IMR-90 (cell line): ENCODE data around the gene UBN1. TPM values are rescaled to one million over a fixed set of nuclear protein-coding genes. Genes with fewer than 3 reads are reported as not detected.

Source experiments
- ATAC-seq: fragments of 200-7000 bp; cut with Tn5 transposase; 2 replicates; pipeline ENCODE4 v1.9.1; 2020; ENCODE audit warnings: low read depth, mild to moderate bottlenecking, moderate library complexity
- BruUV-seq: library from RNA; stranded (reverse); fragments of 400-500 nt; replicated peaks from 2 replicates; lab custom pipeline; 2021; lab: Mats Ljungman, UMichigan
- CTCF ChIA-PET: fragments of 300-600 bp; formaldehyde crosslinking; extraction: SDS; loops from one replicate; lab custom pipeline; 2021; ENCODE audit warnings: antibody characterized with exemption; lab: Yijun Ruan, JAX
- POLR2A ChIA-PET: fragments of 300-600 bp; sonication (Branson Sonifier 250); formaldehyde crosslinking; loops from one replicate; lab custom pipeline; 2022; ENCODE audit warnings: antibody characterized with exemption; ENCODE audit not compliant: unreplicated experiment; lab: Charles Lee
- DNase-seq: peaks from one replicate; pipeline ENCODE4 v3.0.0; 2013
- H2AFZ ChIP-seq: replicated peaks from 2 replicates; pipeline ENCODE3; 2013; ENCODE audit warnings: low read length, mild to moderate bottlenecking; ENCODE audit not compliant: poor library complexity
- H2AK5ac ChIP-seq: 2 replicates; pipeline ENCODE4 v1.6.1; 2013; ENCODE audit warnings: low read depth, low read length, inconsistent platforms
- H2AK9ac ChIP-seq: replicated peaks from 2 replicates; pipeline ENCODE3; 2013; ENCODE audit warnings: mild to moderate bottlenecking, low read depth, low read length, moderate library complexity; ENCODE audit not compliant: poor library complexity
- H2BK120ac ChIP-seq: 2 replicates; pipeline ENCODE4 v1.6.1; 2013; ENCODE audit warnings: low read depth, low read length, inconsistent platforms
- H2BK15ac ChIP-seq: 3 replicates; pipeline ENCODE4 v1.6.1; 2013; ENCODE audit warnings: low read depth, low read length, inconsistent platforms
- H2BK20ac ChIP-seq: 2 replicates; pipeline ENCODE4 v1.6.1; 2013; ENCODE audit warnings: low read depth, mild to moderate bottlenecking, inconsistent platforms, low read length, moderate library complexity
- H2BK5ac ChIP-seq: 2 replicates; pipeline ENCODE4 v1.6.1; 2013; ENCODE audit warnings: mild to moderate bottlenecking, low read depth, low read length, inconsistent platforms; ENCODE audit not compliant: poor library complexity, severe bottlenecking
- H3K14ac ChIP-seq: replicated peaks from 2 replicates; pipeline ENCODE4 v1.6.1; 2013; ENCODE audit warnings: low read depth, low read length, inconsistent platforms
- H3K18ac ChIP-seq: 2 replicates; pipeline ENCODE4 v1.6.1; 2013; ENCODE audit warnings: low read depth, low read length, control low read depth
- H3K23ac ChIP-seq: 2 replicates; pipeline ENCODE4 v1.6.1; 2013; ENCODE audit warnings: low read depth, low read length, inconsistent platforms
- H3K27ac ChIP-seq: 2 replicates; pipeline ENCODE4 v1.5.1; 2013; ENCODE audit warnings: mild to moderate bottlenecking, control low read depth, low read length; ENCODE audit not compliant: insufficient read depth
- H3K27me3 ChIP-seq: 2 replicates; pipeline ENCODE4 v1.6.1; 2013; ENCODE audit warnings: low read length; ENCODE audit not compliant: control insufficient read depth, insufficient read depth
- H3K36me3 ChIP-seq: 2 replicates; pipeline ENCODE4 v1.6.1; 2013; ENCODE audit warnings: low read length, mixed read lengths; ENCODE audit not compliant: control insufficient read depth, insufficient read depth
- H3K4ac ChIP-seq: 2 replicates; pipeline ENCODE4 v1.6.1; 2013; ENCODE audit warnings: low read depth, low read length, inconsistent platforms
- H3K4me1 ChIP-seq: 2 replicates; pipeline ENCODE4 v1.6.1; 2013; ENCODE audit warnings: low read length, mixed read lengths; ENCODE audit not compliant: control insufficient read depth, insufficient read depth
- H3K4me2 ChIP-seq: 2 replicates; pipeline ENCODE4 v1.6.1; 2013; ENCODE audit warnings: low read depth, mild to moderate bottlenecking, control low read depth, low read length, moderate library complexity
- H3K4me3 ChIP-seq: 2 replicates; pipeline ENCODE4 v1.5.1; 2013; ENCODE audit warnings: low read depth, mild to moderate bottlenecking, control low read depth, low read length, moderate library complexity; ENCODE audit not compliant: insufficient read depth
- H3K56ac ChIP-seq: 2 replicates; pipeline ENCODE4 v1.6.1; 2013; ENCODE audit warnings: low read length, inconsistent platforms; ENCODE audit not compliant: insufficient read depth; ENCODE audit errors: extremely low read depth
- H3K79me1 ChIP-seq, 2 experiments: 2 replicates each; pipeline ENCODE4 v1.6.1; 2013; ENCODE audit warnings: low read length in 2 of 2, inconsistent platforms in 1 of 2, low read depth in 1 of 2
- H3K9ac ChIP-seq: 2 replicates; pipeline ENCODE4 v1.6.1; 2013; ENCODE audit warnings: low read depth, low read length, control low read depth
- H3K9me1 ChIP-seq: 2 replicates; pipeline ENCODE4 v1.6.1; 2013; ENCODE audit warnings: low read length, inconsistent platforms; ENCODE audit not compliant: insufficient read depth
- H3K9me3 ChIP-seq: 2 replicates; pipeline ENCODE4 v1.6.1; 2013; ENCODE audit warnings: low read length; ENCODE audit not compliant: control insufficient read depth, insufficient read depth
- H4K20me1 ChIP-seq: 2 replicates; pipeline ENCODE4 v1.6.1; 2013; ENCODE audit warnings: low read length, inconsistent platforms; ENCODE audit not compliant: insufficient read depth
- H4K5ac ChIP-seq: 2 replicates; pipeline ENCODE4 v1.6.1; 2013; ENCODE audit warnings: mild to moderate bottlenecking, low read depth, low read length, control low read depth
- H4K8ac ChIP-seq, 2 experiments: 2 replicates each; pipeline ENCODE4 v1.6.1; 2013; ENCODE audit warnings: low read depth in 2 of 2, low read length in 2 of 2, control low read depth in 1 of 2, inconsistent platforms in 1 of 2
- H4K91ac ChIP-seq: 2 replicates; pipeline ENCODE4 v1.6.1; 2013; ENCODE audit warnings: low read depth, low read length, inconsistent platforms; ENCODE audit not compliant: insufficient read depth
- CHD1 ChIP-seq: IDR thresholded peaks from 2 replicates; pipeline ENCODE4 v1.6.1; 2012; ENCODE audit warnings: low read depth, low read length, improper control_type of control experiment
- RCOR1 ChIP-seq: IDR thresholded peaks from 2 replicates; pipeline ENCODE4 v1.6.1; 2012; ENCODE audit warnings: mild to moderate bottlenecking, low read length, improper control_type of control experiment; ENCODE audit not compliant: insufficient replicate concordance
- SMC3 ChIP-seq: fragments of 150-350 bp; IDR thresholded peaks from 2 replicates; pipeline ENCODE4 v1.6.1; 2016; ENCODE audit warnings: low read depth, mild to moderate bottlenecking, antibody characterized with exemption, low read length, moderate library complexity
- WGBS, 2 experiments: methylation state at CpG; one replicate each; pipeline versions ENCODE4 v1.1.5 to v1.1.7; 2013; ENCODE audit warnings: missing lambda C conversion rate in 2 of 2; ENCODE audit not compliant: insufficient read length in 1 of 2; ENCODE audit errors: extremely low coverage in 2 of 2; 5-methylcytosine and 5-hydroxymethylcytosine counted together
- dilution Hi-C: fragments of 300-500 bp; cut with HindIII; formaldehyde crosslinking; loops from one replicate; pipeline ENCODE4 v1.14.3; 2018; ENCODE audit warnings: low sequenced_read_pairs; ENCODE audit not compliant: unreplicated experiment
- in situ Hi-C: fragments of 300-500 bp; cut with MboI; formaldehyde crosslinking; loops from 3 replicates; pipeline ENCODE4 v1.14.3; 2019; ENCODE audit warnings: low sequenced_read_pairs, inconsistent platforms, mixed read lengths
- intact Hi-C: fragments of 100-400 bp; cut with micrococcal nuclease; formaldehyde crosslinking; loops from 2 replicates; pipeline ENCODE4 v1.10.0; 2022
- polyA plus RNA-seq, 3 experiments: library from polyadenylated mRNA; depleted of rRNA; stranded (reverse); fragments of >200 nt; gene quantifications; 2 replicates each; pipeline ENCODE4 v1.2.3, GENCODE V29; 2012; ENCODE audit warnings: low replicate concordance in 1 of 3
- total RNA-seq: library from RNA; depleted of rRNA; stranded (reverse); fragments of >200 nt; gene quantifications from 2 replicates; pipeline ENCODE4 v1.2.3, GENCODE V29; 2012

The UBN1 gene
- total and polyA plus RNA-seq, 2 of the 4 experiments (the other 2 are of a cell fraction), result 5.7 to 16.3 TPM

DNA sequence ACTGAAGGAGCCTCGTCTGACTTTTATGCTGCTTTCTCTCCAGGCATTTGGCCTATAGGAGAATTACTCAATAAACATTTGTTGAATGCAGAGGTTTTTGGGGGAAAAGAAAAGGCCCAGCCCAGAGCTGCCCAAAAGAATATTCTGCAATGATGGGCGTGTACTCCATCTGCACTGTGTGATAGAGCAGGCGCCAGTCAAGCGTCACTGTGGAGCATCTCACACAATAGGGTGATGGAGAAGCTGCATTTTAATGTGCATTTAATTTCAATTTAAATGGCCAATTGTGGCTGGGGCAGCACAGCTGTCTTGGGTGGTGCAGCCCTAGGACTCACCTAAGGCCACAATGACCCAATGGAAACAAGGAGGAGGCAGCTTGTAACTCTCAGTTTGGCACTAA, 20.8 kb upstream of the UBN1 start:
- no TSS peak for BruUV-seq
- ChIA-PET POLR2A (no interaction called here), CTCF (no interaction called here)
- in situ Hi-C loops (no loop called here), intact Hi-C loops (no loop called here), dilution Hi-C loops (no loop called here)
- Histone ChIP-seq H2AK5ac (no peak overlapping the region), H3K23ac (no peak overlapping the region), H3K4me1 (no peaks in the 10 kb centered on the region), H2BK120ac (no peak overlapping the region), H3K27me3 (no peaks in the 10 kb centered on the region), H3K56ac (no peak overlapping the region), H3K27ac (no peak overlapping the region), H4K5ac (no peak overlapping the region), H3K9ac (no peak overlapping the region), H3K79me1 (peaks cover 20 to 27% of the 10 kb centered on the region in 2 experiments), H4K8ac (no peak overlapping the region), H2AK9ac (no peak overlapping the region), H4K91ac (no peak overlapping the region), H3K9me1 (no peaks in the 10 kb centered on the region), H3K9me3 (no peaks in the 10 kb centered on the region), H2AFZ (no peak overlapping the region), H3K4me3 (no peak overlapping the region), H3K14ac (no peak overlapping the region), H2BK5ac (no peak overlapping the region), H2BK20ac (no peak overlapping the region), H3K4ac (no peak overlapping the region), H4K20me1 (peaks cover 18% of the 10 kb centered on the region; the same call in 1 of the 2 replicates), H3K18ac (no peak overlapping the region), H3K4me2 (no peak overlapping the region), H2BK15ac (no peak overlapping the region), H3K36me3 (peaks cover 71% of the 10 kb centered on the region)
- ATAC-seq (no peak), DNase-seq (no peak)
- TF ChIP-seq SMC3, result no peak
- no peak for TF ChIP-seq CHD1
- TF ChIP-seq RCOR1, result no peak
- WGBS, 2 experiments, result 100% methylated on average over 3 of the region's 4 CpGs; no CpG with 5 or more reads in 1 of the 2 experiments
